ENCODE results near the gene SOX8.

Gene SOX8

GRCh38 chr16:1027501-1027815 lies 45.9 kb downstream of the SOX8 start:
- DNase-seq: no peak

GRCh38 chr16:1028056-1028455 lies 46.5 kb downstream of the SOX8 start:
- DNase-seq: no peak

- DNase-seq: no peak
Measured at GRCh38 chr16:1028524-1029258, 47.1 kb downstream of the SOX8 start.

GRCh38 chr16:1029259-1029545 lies 47.6 kb downstream of the SOX8 start:
- no peak for DNase-seq

- no peak for DNase-seq
Measured at GRCh38 chr16:1030473-1030901, 48.9 kb downstream of the SOX8 start.

GRCh38 chr16:1031666-1032065 lies 50.1 kb downstream of the SOX8 start:
- no peak for DNase-seq

GRCh38 chr16:1032607-1033006 lies 51.0 kb downstream of the SOX8 start:
- DNase-seq: no peak

- no peak for DNase-seq
Measured at GRCh38 chr16:1033128-1033679, 51.6 kb downstream of the SOX8 start.

- no peak for DNase-seq
Measured at GRCh38 chr16:1034230-1035065, 52.9 kb downstream of the SOX8 start.

GRCh38 chr16:1035066-1035415 lies 53.5 kb downstream of the SOX8 start:
- no peak for DNase-seq

GRCh38 chr16:1036166-1036565 lies 54.6 kb downstream of the SOX8 start:
- no peak for DNase-seq

Data from CD4-positive, alpha-beta T cell treated with Interleukin-6 for 4 hours (primary cell).